Stimulated activated naive CD8-positive, alpha-beta T cell treated with anti-CD3 and anti-CD28 coated beads, Interleukin-15, amount 100 ng/mL, for 72 hours (primary cell): ENCODE results near the gene MEGF6.
A peak's percentile ranks its signal among the peaks of the same experiment; 100 is the strongest.

Source experiments
- ATAC-seq: fragments of 150-1000 bp; cut with Tn5 transposase; 2 replicates; pipeline ENCODE4 v1.10.0; 2021; ENCODE audit warnings: mild to moderate bottlenecking, moderate library complexity
- DNase-seq, 2 donors: peaks; one replicate each; pipeline ENCODE4 v3.0.0; 2021 to 2022
- H3K27ac Mint-ChIP-seq, 2 donors: one replicate each; pipeline ENCODE4 v1.8.0; 2022; ENCODE audit warnings: mild to moderate bottlenecking in 2 of 2, mixed read lengths in 2 of 2, moderate library complexity in 2 of 2
- H3K27me3 Mint-ChIP-seq: one replicate; pipeline ENCODE4 v1.8.0; 2022; ENCODE audit warnings: mixed read lengths
- H3K4me1 Mint-ChIP-seq: one replicate; pipeline ENCODE4 v1.8.0; 2022; ENCODE audit warnings: mild to moderate bottlenecking, mixed read lengths
- H3K4me3 Mint-ChIP-seq, 2 donors: one replicate each; pipeline ENCODE4 v1.8.0; 2022; ENCODE audit warnings: mild to moderate bottlenecking in 2 of 2, mixed read lengths in 2 of 2, moderate library complexity in 1 of 2
- H3K9me3 Mint-ChIP-seq, 2 donors: one replicate each; pipeline ENCODE4 v1.8.0; 2022; ENCODE audit warnings: mixed read lengths in 2 of 2

Gene MEGF6

DNA sequence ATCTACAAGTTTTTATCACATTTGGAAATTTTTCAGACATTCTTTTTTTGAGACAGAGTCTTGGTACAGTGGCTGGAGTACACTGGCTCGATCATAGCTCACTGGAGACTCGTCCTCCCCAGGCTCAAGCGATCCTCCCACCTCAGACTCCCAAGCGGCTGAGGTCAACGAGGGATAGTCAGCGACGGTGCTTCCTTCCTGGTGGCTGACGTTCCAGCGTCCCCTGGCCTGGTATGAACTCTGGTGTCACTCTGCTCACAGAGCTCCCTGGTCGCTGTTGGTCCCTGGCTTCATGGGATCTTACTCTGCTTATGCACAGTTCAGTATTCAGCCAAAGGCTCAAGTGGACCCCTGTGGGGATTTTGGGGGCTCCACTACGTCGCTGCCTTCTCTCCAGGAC lies 160.3 kb downstream of the MEGF6 start:
- Mint-ChIP-seq H3K27me3 (peaks cover 18% of the 10 kb centered on the region), H3K27ac (no peak overlapping the region), H3K9me3 (peaks cover 0 to 5% of the 10 kb centered on the region in 2 donors), H3K4me3 (no peak overlapping the region), H3K4me1 (peaks cover 10% of the 10 kb centered on the region)
- ATAC-seq: no peak
- DNase-seq: no peak

DNA sequence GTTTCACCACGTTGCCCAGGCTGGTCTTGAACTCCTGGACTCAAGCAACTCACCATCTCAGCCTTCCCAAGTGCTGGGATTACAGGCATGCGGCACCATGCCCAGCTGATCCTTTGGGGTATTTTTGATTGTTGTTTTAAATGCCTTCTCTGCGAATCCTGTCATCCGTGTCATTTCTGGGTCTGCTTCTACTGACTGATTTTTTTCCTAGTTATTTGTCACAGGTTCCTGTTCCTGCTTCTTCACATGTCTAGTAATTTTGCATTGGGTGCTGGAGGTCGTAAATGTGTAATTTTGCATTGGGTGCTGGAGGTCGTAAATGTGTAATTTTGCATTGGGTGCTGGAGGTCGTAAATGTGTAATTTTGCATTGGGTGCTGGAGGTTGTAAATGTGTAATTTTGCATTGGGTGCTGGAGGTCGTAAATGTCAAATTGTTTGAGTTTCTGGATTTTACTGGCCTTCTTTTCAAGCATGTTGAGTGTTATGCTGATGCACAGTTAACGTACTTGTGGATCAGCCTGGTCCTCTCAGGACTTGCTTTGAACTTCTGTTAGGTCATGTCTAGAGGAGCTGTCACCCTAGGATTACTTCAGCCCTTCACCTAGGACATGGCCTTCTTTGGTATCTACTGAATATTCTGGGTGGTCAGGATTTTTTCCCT lies 161.0 kb downstream of the MEGF6 start:
- Mint-ChIP-seq H3K27ac (no peak overlapping the region), H3K27me3 (peaks cover 18% of the 10 kb centered on the region), H3K9me3 (peaks cover 0 to 5% of the 10 kb centered on the region in 2 donors), H3K4me3 (no peak overlapping the region), H3K4me1 (peaks cover 10% of the 10 kb centered on the region)
- DNase-seq (no peak), ATAC-seq (no peak)

DNA sequence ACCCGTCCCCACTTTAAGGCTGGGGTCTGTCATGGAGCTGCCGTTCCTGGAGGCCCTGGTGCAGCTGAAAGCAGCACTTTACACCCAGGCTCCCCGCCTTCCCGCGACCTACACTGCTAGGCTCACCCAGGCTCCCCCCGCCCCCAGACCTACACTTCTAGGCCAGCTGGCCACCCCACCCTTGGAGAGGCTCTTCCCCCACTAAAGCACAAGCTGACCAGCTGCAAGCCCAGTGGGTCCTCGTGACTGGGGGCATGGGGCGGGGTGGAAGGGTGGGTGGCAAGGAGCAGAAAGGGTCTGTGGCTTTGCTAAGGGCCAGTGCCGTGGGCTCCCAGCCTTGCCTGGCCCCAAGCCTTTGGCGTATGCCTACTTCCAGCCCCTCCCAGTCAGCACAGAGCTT lies 166.6 kb downstream of the MEGF6 start:
- H3K27me3 Mint-ChIP-seq: peaks cover 13% of the 10 kb centered on the region
- no peak for DNase-seq
- H3K4me1 Mint-ChIP-seq: no peaks in the 10 kb centered on the region
- no peak for ATAC-seq
- no peak overlapping the region for H3K4me3 Mint-ChIP-seq
- H3K27ac Mint-ChIP-seq: no peak overlapping the region
- peaks cover 0 to 5% of the 10 kb centered on the region in 2 donors for H3K9me3 Mint-ChIP-seq

DNA sequence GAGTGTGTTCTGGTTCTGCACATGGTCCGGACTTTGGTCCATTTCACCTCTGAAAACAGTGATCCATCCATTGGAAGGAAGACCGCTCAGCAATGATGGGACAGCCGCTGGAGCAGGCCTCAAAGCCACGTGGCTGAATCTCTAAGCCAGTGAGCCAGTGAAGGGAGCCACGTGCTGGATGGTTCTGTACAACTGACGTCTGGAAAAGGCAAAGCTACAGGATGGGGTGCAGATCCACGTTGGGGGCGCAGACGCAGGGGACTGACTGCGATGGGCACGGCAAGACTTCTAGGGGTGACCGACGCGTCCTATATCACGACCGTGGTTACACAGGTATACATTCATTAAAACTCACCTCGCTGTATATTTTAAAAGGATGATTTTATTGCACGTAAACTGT lies 167.0 kb downstream of the MEGF6 start:
- DNase-seq (no peak), ATAC-seq (no peak)
- H3K27me3 Mint-ChIP-seq: peaks cover 9% of the 10 kb centered on the region
- peaks cover 0 to 5% of the 10 kb centered on the region in 2 donors for H3K9me3 Mint-ChIP-seq
- no peak overlapping the region for H3K4me3 Mint-ChIP-seq
- H3K4me1 Mint-ChIP-seq: no peaks in the 10 kb centered on the region
- no peak overlapping the region for H3K27ac Mint-ChIP-seq

DNA sequence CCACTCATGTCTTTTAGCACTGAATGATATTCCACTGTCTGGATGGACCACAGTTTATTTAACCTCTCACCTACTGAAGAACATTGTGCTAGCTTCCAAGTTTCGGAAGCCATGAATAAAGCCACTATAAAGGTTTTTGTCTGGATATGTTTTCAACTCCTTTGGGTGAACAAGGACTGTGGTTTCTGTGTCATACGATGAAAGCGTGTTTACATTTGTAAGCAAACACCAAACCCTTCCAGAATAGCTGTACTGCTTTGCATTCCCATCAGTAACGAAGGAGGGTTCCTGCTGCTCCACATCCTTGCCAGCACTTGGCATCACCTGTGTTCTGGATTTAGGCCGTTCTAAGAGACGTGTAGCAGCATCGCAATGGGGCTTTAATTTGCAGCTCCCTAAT lies 167.5 kb downstream of the MEGF6 start:
- no peak for DNase-seq
- H3K27me3 Mint-ChIP-seq: peaks cover 8% of the 10 kb centered on the region
- H3K27ac Mint-ChIP-seq: no peak overlapping the region
- H3K4me3 Mint-ChIP-seq: no peak overlapping the region
- no peaks in the 10 kb centered on the region for H3K4me1 Mint-ChIP-seq
- H3K9me3 Mint-ChIP-seq: peaks cover 0 to 5% of the 10 kb centered on the region in 2 donors
- ATAC-seq: no peak

DNA sequence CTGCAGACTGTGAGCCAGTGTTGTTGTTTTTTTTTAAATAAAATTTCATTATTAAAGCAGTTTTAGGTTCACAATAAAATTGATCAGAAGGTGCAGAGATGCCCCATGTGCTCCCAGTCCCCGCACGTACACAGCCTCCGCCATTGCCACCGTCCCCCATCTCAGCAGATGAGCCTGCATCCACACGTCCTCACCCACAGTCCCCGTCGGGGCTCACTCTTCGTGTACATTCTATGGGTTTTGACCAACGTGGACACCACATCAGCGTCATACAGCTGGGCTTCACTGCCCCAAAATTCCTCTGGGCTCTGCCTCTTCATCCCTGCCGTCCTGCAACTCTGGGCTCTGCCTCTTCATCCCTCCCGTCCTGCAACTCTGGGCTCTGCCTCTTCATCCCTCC lies 168.4 kb downstream of the MEGF6 start:
- DNase-seq: no peak
- no peaks in the 10 kb centered on the region for H3K4me1 Mint-ChIP-seq
- H3K9me3 Mint-ChIP-seq: peaks cover 0 to 5% of the 10 kb centered on the region in 2 donors
- no peak overlapping the region for H3K27ac Mint-ChIP-seq
- no peak overlapping the region for H3K4me3 Mint-ChIP-seq
- H3K27me3 Mint-ChIP-seq: peaks cover 8% of the 10 kb centered on the region
- ATAC-seq: no peak

DNA sequence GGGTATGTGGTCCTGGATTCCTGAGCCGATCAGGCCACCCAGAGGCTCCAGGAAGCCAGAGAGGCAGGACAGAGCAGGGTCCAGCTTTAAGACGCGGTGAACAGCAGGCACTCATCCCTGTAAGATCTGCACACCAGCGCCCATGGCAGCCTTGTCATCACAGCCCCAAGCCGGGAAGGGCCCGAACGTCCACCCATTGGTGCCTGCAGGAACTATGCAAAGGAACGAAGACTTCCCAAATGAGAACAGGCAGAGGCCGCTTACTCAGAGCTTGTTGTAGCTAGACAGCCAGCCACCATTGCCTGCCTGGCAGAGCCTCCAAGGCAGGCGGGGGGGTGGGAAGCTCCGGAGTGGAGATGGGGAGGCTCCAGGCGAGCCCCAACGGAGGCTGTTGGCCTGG lies 169.0 kb downstream of the MEGF6 start:
- H3K27ac Mint-ChIP-seq: no peak overlapping the region
- DNase-seq (no peak), ATAC-seq (no peak)
- H3K27me3 Mint-ChIP-seq: peaks cover 8% of the 10 kb centered on the region
- H3K4me3 Mint-ChIP-seq: no peak overlapping the region
- H3K9me3 Mint-ChIP-seq: peaks cover 0 to under 1% of the 10 kb centered on the region in 2 donors
- no peaks in the 10 kb centered on the region for H3K4me1 Mint-ChIP-seq

DNA sequence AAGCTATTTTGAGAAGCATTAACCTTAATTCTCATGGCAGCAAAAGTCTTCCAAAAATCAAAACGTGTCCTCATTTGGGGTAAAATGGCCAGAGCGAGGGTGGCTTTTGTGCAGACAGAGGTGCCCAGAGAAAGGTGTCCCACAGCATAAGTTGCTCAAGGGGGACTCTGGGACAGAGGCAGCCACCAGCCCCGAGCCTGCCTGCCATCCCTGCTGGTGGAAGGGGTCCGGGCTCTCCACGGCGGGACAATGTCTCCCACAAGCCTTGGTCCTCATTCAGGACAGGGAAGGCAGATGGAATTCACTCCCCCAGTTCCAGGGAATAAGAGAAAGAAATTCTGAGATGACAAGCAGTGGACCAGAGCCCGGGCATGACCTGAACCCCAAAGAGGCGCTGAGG lies 169.4 kb downstream of the MEGF6 start:
- Mint-ChIP-seq H3K9me3 (no peaks in the 10 kb centered on the region), H3K4me1 (no peaks in the 10 kb centered on the region), H3K27ac (no peak overlapping the region), H3K4me3 (no peak overlapping the region), H3K27me3 (peaks cover 8% of the 10 kb centered on the region)
- DNase-seq (no peak), ATAC-seq (no peak)

DNA sequence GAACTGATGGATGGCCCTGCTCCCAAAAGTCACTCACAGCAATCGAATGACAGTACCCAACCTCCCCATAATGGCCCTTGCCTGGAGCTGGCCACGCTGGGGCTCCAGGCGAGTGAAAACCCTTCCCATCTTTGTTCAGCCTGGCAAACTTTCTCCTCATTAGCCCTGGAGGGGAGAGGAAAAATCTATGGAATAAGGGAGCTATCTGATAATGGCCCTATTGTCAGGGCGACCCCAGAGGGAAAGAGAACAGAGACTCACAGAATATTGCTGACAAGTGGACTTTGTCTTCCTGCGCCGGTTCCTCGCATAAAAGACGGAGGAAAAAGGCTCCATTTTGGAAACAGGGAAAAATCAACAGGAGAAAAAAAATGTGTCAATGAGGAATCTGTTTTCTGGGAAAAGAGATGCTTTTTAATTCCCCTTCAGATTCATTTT lies 169.9 kb downstream of the MEGF6 start:
- no peak overlapping the region for H3K27ac Mint-ChIP-seq
- H3K4me1 Mint-ChIP-seq: no peaks in the 10 kb centered on the region
- H3K9me3 Mint-ChIP-seq: no peaks in the 10 kb centered on the region
- peaks cover 8% of the 10 kb centered on the region for H3K27me3 Mint-ChIP-seq
- no peak for DNase-seq
- no peak overlapping the region for H3K4me3 Mint-ChIP-seq
- ATAC-seq: no peak

DNA sequence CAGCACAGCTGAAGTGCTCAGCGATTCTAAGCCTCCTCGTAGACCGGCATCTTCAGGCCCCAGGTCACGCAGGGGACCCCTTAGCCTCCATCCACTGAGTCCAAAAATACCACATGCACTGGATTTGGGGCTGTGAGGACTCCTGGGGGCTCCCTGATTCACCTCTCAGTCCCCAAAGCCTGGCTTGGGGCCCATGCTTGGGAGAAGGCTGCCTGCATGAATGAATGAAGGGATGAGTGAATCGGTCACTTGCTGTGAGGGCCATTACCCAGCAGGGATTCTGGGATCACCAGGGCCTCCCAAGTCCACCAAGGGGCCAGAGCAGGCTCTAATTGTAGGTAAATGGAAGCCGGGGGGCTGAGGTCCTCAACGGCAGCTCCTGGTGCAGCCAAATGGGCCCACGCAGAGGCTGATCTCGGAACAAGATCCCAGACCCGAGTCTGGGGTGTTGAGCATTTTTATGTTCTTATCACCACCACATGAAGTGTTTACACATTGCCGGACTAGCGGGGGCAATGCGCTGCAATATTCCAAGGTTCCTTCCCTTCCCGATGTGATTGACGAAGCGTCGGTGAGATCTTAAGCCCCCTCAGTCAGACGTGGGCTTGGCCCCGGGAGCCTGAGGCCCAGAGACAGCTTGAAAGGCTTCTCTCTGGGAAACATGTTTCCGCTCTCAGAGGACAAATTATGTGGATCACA lies 170.4 kb downstream of the MEGF6 start:
- Mint-ChIP-seq H3K4me3 (no peak overlapping the region), H3K27me3 (peaks cover 8% of the 10 kb centered on the region), H3K27ac (peak overlapping the region in 1 of 2 donors; percentile 19), H3K9me3 (no peaks in the 10 kb centered on the region), H3K4me1 (no peaks in the 10 kb centered on the region)
- ATAC-seq (no peak), DNase-seq (no peak)

DNA sequence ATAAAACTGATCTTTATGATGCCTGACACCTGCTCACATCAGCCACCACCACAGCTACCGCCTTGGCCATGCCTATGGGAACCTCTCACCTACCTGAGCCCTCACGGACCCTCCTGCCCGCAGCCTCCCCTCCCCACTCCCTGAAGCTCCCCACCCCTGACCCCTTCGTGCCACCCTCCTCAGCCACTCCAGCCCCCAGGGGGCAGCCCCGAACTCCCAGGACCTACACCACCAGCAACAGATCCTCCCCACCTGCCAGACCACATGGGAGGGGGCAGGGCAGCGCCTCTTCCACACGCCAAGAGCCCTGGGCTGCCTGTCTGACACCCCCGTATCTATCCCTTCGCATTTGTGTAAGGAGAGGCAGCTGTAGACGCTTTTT lies 171.0 kb downstream of the MEGF6 start:
- H3K27me3 Mint-ChIP-seq: peaks cover 8% of the 10 kb centered on the region

More for the DNA sequence above, 171.0 kb downstream of the MEGF6 start:
- no peak overlapping the region for H3K27ac Mint-ChIP-seq
- DNase-seq (no peak), ATAC-seq (no peak)
- H3K4me1 Mint-ChIP-seq: no peaks in the 10 kb centered on the region
- H3K9me3 Mint-ChIP-seq: no peaks in the 10 kb centered on the region
- H3K4me3 Mint-ChIP-seq: no peak overlapping the region
